ENCODE data around the gene ODAD2. TPM values are rescaled to one million over a fixed set of nuclear protein-coding genes. Genes with fewer than 3 reads are reported as not detected.

ODAD2 gene
- total RNA-seq, 4 donors from 2014 or later, result 0.14 to 0.48 TPM; not detected in 2

- Histone ChIP-seq H3K9me3 (peaks cover 0 to 5% of the 10 kb centered on the region in 2 donors), H3K27me3 (no peaks in the 10 kb centered on the region), H3K4me1 (no peaks in the 10 kb centered on the region), H3K36me3 (no peaks in the 10 kb centered on the region), H3K27ac (no peak overlapping the region), H3K4me3 (no peak overlapping the region)
- intact Hi-C loops (cut with DNase I; ENCODE audit: low total_unique reads) (no loop called here), in situ Hi-C loops (cut with MboI; ENCODE audit: low pct_ligation_motif_present in 1 of 4, low pct_unique_long_range_greater_than_20kb in 1 of 4, low sequenced_read_pairs in 3 of 4) (no loop called here)
- 84% methylated on average over 1 of the region's 1 CpG; no CpG with 5 or more reads in 1 of the 2 donors for WGBS, 2 donors (ENCODE audit: low coverage in 1 of 2)
- DNase-seq, result no peak
- TF ChIP-seq CTCF (IDR thresholded peaks at IDR 0.05), result no peak
- no peak for TF ChIP-seq POLR2A (IDR thresholded peaks at IDR 0.05)
- no peak for TF ChIP-seq EP300 (IDR thresholded peaks at IDR 0.05; ENCODE audit: low read depth)
- no peak for TF ChIP-seq POLR2AphosphoS5 (IDR thresholded peaks at IDR 0.05)
Observed at GRCh38 chr10:27884185-27884641, 114.7 kb downstream of the ODAD2 start.

- DNase-seq, result no peak
- H3K4me1 ChIP-seq, result no peaks in the 10 kb centered on the region
- H3K36me3 ChIP-seq, result no peaks in the 10 kb centered on the region
- H3K9me3 ChIP-seq, result no peaks in the 10 kb centered on the region
- H3K27ac ChIP-seq, result no peak overlapping the region
- intact Hi-C loops (cut with DNase I; ENCODE audit: low total_unique reads), result no loop called here
- no peak overlapping the region for H3K4me3 ChIP-seq
- TF ChIP-seq POLR2AphosphoS5 (IDR thresholded peaks at IDR 0.05) (no peak), EP300 (IDR thresholded peaks at IDR 0.05; ENCODE audit: low read depth) (no peak), POLR2A (IDR thresholded peaks at IDR 0.05) (no peak), CTCF (IDR thresholded peaks at IDR 0.05) (no peak)
- WGBS, 2 donors (ENCODE audit: low coverage in 1 of 2), result 93 to 100% methylated on average over 4 of the region's 4 CpGs
- in situ Hi-C loops (cut with MboI; ENCODE audit: low pct_ligation_motif_present in 1 of 4, low pct_unique_long_range_greater_than_20kb in 1 of 4, low sequenced_read_pairs in 3 of 4), result no loop called here
- H3K27me3 ChIP-seq, result no peaks in the 10 kb centered on the region
Observed at GRCh38 chr10:27878281-27878680, 120.6 kb downstream of the ODAD2 start.

- TF ChIP-seq CTCF (IDR thresholded peaks at IDR 0.05) (no peak), EP300 (IDR thresholded peaks at IDR 0.05; ENCODE audit: low read depth) (no peak), POLR2AphosphoS5 (IDR thresholded peaks at IDR 0.05) (no peak), POLR2A (IDR thresholded peaks at IDR 0.05) (no peak)
- in situ Hi-C loops (cut with MboI; ENCODE audit: low pct_ligation_motif_present in 1 of 4, low pct_unique_long_range_greater_than_20kb in 1 of 4, low sequenced_read_pairs in 3 of 4), result no loop called here
- no peak overlapping the region for H3K27ac ChIP-seq
Observed at GRCh38 chr10:27865221-27865635, 133.7 kb downstream of the ODAD2 start.

GRCh38 chr10:27861781-27862180 lies 137.1 kb downstream of the ODAD2 start:
- no peak overlapping the region for H3K27ac ChIP-seq
- no peaks in the 10 kb centered on the region for H3K36me3 ChIP-seq
- no peaks in the 10 kb centered on the region for H3K27me3 ChIP-seq
- H3K9me3 ChIP-seq, result no peaks in the 10 kb centered on the region
- H3K4me3 ChIP-seq, result no peak overlapping the region
- in situ Hi-C loops (cut with MboI; ENCODE audit: low pct_ligation_motif_present in 1 of 4, low pct_unique_long_range_greater_than_20kb in 1 of 4, low sequenced_read_pairs in 3 of 4), result no loop called here
- intact Hi-C loops (cut with DNase I; ENCODE audit: low total_unique reads), result no loop called here
- TF ChIP-seq POLR2A (IDR thresholded peaks at IDR 0.05) (no peak), EP300 (IDR thresholded peaks at IDR 0.05; ENCODE audit: low read depth) (no peak), CTCF (IDR thresholded peaks at IDR 0.05) (no peak), POLR2AphosphoS5 (IDR thresholded peaks at IDR 0.05) (no peak)
- no peaks in the 10 kb centered on the region for H3K4me1 ChIP-seq
- WGBS, 2 donors (ENCODE audit: low coverage in 1 of 2), result 87 to 100% methylated on average over 1 to 4 of the region's 4 CpGs
- DNase-seq, result no peak

More at GRCh38 chr10:27865221-27865635, 133.7 kb downstream of the ODAD2 start:
- DNase-seq, result no peak
- H3K4me1 ChIP-seq, result no peaks in the 10 kb centered on the region
- H3K4me3 ChIP-seq, result no peak overlapping the region
- H3K27me3 ChIP-seq, result no peaks in the 10 kb centered on the region
- no peaks in the 10 kb centered on the region for H3K36me3 ChIP-seq
- H3K9me3 ChIP-seq, result no peaks in the 10 kb centered on the region
- intact Hi-C loops (cut with DNase I; ENCODE audit: low total_unique reads), result no loop called here

Data from transverse colon (tissue), 4 donors.